Cardiac fibroblast (primary cell): ENCODE data around the gene NUP98.

Experiments used
- DNase-seq, 2 donors: peaks; one replicate each; pipeline versions ENCODE4 v3.0.0 to v3.0.0-alpha.2; 2010; ENCODE audit warnings: low read depth in 2 of 2
- H3K4me3 ChIP-seq, 2 donors: replicated peaks in 1 of 2; 1 replicate in 1 of 2; 2 replicates in 1 of 2; pipeline ENCODE4 v1.5.1; 2011; ENCODE audit warnings: low read depth in 2 of 2, low read length in 2 of 2, mild to moderate bottlenecking in 2 of 2, moderate library complexity in 1 of 2
- CTCF ChIP-seq: IDR thresholded peaks from one replicate; pipeline ENCODE4 v1.5.1; 2011; ENCODE audit warnings: low read depth, mild to moderate bottlenecking, low read length, inconsistent platforms

NUP98 gene

DNA sequence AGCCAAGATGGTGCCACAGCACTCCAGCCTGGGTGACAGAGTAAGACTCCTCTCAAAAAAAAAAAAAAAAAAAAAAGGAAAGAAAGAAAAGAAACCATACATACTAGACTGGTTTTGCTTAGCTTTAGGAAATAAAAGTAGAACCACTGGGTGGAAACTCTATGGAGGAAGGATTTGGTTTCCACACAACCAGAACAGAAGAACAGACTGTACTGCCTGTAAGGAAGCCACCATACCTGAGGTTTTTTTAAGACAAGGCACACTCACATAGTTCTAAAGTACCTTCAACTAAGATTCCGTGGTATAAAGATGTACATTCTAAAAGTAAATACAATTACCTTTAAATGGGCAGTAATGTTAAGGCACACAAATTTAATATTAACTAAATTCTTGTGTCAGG is 58.6 kb downstream of the NUP98 start:
- H3K4me3 ChIP-seq = no peak overlapping the region
- DNase-seq = no peak
- TF ChIP-seq CTCF = no peak

GRCh38 chr11:3738241-3738640 is 59.1 kb downstream of the NUP98 start:
- H3K4me3 ChIP-seq = no peak overlapping the region
- no peak for TF ChIP-seq CTCF
- DNase-seq = peak; percentile 48 to 51

DNA sequence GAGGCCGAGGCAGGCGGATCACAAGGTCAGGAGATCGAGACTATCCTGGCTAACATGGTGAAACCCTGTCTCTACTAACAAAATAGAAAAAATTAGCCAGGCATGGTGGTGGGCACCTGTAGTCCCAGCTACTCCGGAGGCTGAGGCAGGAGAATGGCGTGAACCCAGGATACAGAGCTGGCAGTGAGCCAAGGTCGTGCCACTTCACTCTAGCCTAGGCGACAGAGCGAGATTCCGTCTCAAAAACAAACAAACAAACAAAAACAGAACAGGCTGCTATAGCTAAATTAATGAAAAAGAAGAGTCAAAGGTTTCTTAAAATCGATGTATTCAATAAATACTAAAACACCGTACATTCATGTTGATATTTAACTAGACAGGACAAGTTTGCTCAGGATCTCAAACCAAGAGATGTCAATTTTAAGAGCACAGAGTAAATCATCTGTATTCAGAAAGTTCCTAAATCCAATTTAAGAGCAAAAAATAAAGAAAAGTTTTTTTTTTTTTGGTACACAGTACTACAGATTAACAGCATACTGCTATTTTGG is 59.9 kb downstream of the NUP98 start:
- TF ChIP-seq CTCF = no peak
- DNase-seq = no peak

DNA sequence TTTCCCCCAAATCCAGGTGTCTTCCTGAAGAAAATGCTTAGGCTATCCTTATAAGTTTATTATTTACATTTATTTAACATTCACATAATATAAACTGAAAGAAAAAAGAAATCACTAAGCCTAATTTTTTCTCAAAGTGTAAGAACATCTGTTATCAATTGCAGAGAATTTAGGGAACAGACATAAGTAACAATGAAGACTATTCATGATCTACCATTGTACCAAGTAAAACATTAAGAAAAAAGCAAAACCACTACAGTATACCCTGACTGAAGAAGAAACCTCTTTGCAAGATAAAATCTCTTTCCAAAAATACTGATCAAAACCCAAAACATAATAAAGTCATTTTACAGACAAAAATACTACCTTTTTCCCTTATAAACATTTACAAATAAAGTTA is 60.5 kb downstream of the NUP98 start:
- no peak for TF ChIP-seq CTCF
- no peak for DNase-seq

More for the DNA sequence above, 59.9 kb downstream of the NUP98 start:
- no peak overlapping the region for H3K4me3 ChIP-seq

DNA sequence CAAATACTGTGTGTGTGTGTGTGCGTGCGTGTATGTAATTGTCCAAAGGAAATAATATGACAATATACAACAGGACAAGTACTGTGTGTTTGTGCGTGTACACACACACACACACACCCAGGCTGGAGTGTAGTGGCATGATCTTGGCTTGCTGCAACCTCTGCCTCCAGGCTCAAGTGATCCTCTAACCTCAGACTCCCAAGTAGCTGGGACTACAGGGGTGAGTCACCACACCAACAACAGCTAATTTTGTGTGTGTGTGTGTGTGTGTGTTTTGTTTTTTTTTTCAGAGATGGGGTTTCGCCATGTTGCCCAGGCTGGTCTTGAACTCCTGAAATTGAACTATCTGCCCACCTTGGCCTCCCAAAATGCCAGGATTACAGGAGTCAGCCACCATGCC is 61.5 kb downstream of the NUP98 start:
- no peak for TF ChIP-seq CTCF
- peak; percentile 10 to 46 for DNase-seq

More for the DNA sequence above, 60.5 kb downstream of the NUP98 start:
- H3K4me3 ChIP-seq = no peak overlapping the region

DNA sequence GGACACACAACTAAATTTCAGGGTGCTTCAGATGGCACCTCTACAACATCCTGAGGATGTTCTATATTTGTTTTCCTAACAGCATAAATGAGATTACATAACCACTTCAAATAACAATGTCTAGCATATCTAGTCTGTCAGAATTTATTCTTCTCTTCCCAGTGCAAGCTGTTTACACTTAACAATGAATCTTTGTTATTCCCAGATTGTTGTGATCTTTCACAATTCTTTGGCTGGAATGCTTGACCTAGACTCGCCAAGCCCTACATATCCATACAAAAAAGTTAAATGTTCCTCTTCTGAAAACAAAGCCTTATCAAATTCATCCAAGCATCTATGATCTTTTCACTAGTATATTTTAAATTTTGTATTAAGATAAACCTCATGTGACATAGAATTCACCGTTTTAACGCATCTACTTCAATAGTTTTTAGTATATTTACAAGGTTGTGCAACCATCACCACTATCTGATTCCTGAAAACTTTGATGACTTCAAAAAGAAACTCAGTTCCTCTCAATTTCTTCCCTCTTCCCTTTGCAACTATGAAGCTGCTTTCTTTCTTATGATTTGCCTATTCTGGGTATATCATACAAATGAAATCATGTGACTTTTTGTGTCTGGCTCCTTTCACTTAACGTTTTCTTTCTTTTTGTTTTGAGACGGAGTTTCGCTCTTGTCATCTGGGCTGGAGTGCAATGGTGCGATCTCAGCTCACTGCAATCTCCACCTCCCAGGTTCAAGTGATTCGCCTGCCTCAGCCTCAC is 64.5 kb downstream of the NUP98 start:
- H3K4me3 ChIP-seq = no peak overlapping the region
- no peak for TF ChIP-seq CTCF
- DNase-seq = peak; percentile 19 to 41

More for the DNA sequence above, 61.5 kb downstream of the NUP98 start:
- H3K4me3 ChIP-seq = no peak overlapping the region
